Choroid plexus epithelial cell (primary cell): ENCODE measurements around the gene LTB4R.

Experiments
- DNase-seq: peaks from one replicate; pipeline ENCODE4 v3.0.0-alpha.2; 2010; ENCODE audit warnings: low read depth
- H3K4me3 ChIP-seq: 2 replicates; pipeline ENCODE4 v1.5.1; 2011; ENCODE audit warnings: low read depth, mild to moderate bottlenecking, control low read depth, low read length, moderate library complexity
- CTCF ChIP-seq: conservative IDR thresholded peaks from 2 replicates; pipeline ENCODE4 v1.5.1; 2011; ENCODE audit warnings: low read depth, mild to moderate bottlenecking, control low read depth, inconsistent platforms, low read length, moderate library complexity

LTB4R gene

GRCh38 chr14:24296341-24297157, 14.8 kb upstream of the LTB4R start:
- peak; percentile 95 for DNase-seq
- TF ChIP-seq CTCF: peak; percentile 90
- H3K4me3 ChIP-seq: no peak overlapping the region

GRCh38 chr14:24297190-24297964, 13.9 kb upstream of the LTB4R start:
- H3K4me3 ChIP-seq: no peak overlapping the region
- DNase-seq: peak; percentile 58
- TF ChIP-seq CTCF: peak; percentile 65

- peak overlapping the region; percentile 92 for H3K4me3 ChIP-seq
- peak; percentile 46 for DNase-seq
- no peak for TF ChIP-seq CTCF
Observed at GRCh38 chr14:24298892-24299254, 12.4 kb upstream of the LTB4R start.

GRCh38 chr14:24299255-24300191, 11.8 kb upstream of the LTB4R start, which contains the start of the genes DHRS1 and NOP9:
DHRS1 (minus strand) TSS chr14:24299780; CDS start chr14:24299106, 674 bp downstream.
NOP9 (plus strand) TSS chr14:24299850; CDS start chr14:24299955, 105 bp downstream.
- no peak for TF ChIP-seq CTCF
- H3K4me3 ChIP-seq: peak within 1 kb of the TSS; percentile 92
- peak; percentile 89 for DNase-seq

- H3K4me3 ChIP-seq: peak overlapping the region; percentile 92
- DNase-seq: no peak
- no peak for TF ChIP-seq CTCF
Observed at GRCh38 chr14:24300326-24300980, 10.8 kb upstream of the LTB4R start.

- no peak for DNase-seq
- H3K4me3 ChIP-seq: no peak overlapping the region
- TF ChIP-seq CTCF: no peak
Observed at GRCh38 chr14:24304019-24304387, 7.3 kb upstream of the LTB4R start.
